IPS-11a (cell line): ENCODE measurements around the gene FAM13A.
"Not testable (repeated sequence)": the region's sequence is repeated elsewhere in the genome, so short reads cannot be mapped to it uniquely, and the experiment has no call there.

ENCODE experiments used
- H3K4me3 ChIP-seq: one replicate; pipeline ENCODE4 v1.5.1; 2013; ENCODE audit warnings: low read depth, low read length, control low read depth

Gene FAM13A

GRCh38 chr4:88908521-88908920 is 148.5 kb downstream of the FAM13A start:
- no peak overlapping the region for H3K4me3 ChIP-seq

GRCh38 chr4:88908003-88908402 is 149.0 kb downstream of the FAM13A start:
- H3K4me3 ChIP-seq = no peak overlapping the region

DNA sequence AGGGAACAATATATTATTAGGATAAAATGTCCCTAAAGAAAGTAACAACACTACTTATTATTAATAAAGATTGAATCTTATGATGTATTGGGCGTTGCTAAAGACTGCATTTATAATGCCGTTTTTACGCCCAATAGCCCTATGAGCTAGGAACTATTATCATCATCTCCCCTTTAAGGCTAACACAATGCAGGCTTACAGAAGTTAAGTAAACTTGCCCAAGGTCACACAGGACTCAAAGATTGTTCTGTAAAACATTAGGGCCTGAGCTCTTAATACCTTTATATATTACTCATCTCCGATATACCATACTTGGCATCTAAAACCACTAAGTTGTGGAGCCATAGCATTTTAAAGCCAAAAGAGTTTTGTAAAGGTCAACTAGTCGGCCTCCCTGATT is 149.5 kb downstream of the FAM13A start:
- no peak overlapping the region for H3K4me3 ChIP-seq

- not testable (repeated sequence) for H3K4me3 ChIP-seq
Observed at GRCh38 chr4:88904240-88904639, 152.7 kb downstream of the FAM13A start.

GRCh38 chr4:88900432-88900831 is 156.6 kb downstream of the FAM13A start:
- no peak overlapping the region for H3K4me3 ChIP-seq

- H3K4me3 ChIP-seq = no peak overlapping the region
Observed at GRCh38 chr4:88897752-88898151, 159.2 kb downstream of the FAM13A start.

DNA sequence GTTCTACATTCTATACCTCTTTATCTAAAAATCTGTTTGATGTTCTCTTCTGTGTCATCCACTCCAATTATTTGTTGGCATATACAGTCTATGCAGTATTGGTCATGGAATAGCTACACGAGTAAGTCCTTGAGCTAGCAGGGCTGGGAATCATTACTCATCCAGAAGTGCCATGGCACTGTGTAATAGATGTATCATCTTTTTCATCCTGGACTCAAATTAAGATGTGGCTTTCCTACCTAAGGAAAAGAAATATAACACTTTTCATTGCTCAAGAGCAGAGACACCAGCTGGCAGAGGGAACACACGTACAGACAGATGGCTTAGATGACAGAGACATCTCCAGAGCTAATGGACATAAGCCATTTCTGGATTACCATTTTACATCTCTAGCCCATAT is 159.8 kb downstream of the FAM13A start:
- H3K4me3 ChIP-seq = no peak overlapping the region

DNA sequence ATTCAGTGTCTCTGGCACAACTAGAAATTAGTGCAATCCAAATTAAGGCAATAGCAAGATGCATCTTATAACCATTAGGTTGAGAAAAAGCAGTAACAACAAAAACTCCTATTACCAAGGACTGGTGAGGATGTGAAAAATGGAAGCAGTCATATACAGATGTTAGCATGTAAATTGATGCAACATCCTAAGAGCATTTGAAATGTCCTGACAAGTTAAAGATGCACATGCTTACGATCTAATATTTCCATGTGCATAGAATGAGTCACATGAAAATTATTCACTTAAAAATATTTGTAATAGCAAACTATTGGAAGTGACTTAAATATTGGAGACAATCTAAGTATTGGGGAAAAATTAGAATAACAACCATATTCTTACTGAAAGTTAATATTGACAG is 163.0 kb downstream of the FAM13A start:
- H3K4me3 ChIP-seq = no peak overlapping the region

DNA sequence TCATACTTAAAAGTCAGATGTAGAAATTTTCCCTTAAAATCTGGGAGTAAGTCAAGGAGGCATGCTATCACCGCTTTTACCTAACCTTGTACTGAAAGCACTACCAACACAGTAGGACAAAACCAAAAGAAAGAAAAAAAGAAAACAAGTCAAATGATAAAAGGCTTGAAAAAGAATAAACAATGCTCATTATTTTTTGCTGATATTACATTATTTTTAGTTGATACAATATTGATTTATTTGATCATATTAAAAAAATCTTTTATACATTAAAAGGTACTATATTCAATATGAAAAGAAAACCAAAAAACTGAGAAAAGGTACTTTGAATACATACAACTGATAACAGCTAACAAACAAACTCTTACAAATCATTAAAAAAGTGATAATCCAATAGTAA is 164.3 kb downstream of the FAM13A start:
- no peak overlapping the region for H3K4me3 ChIP-seq

DNA sequence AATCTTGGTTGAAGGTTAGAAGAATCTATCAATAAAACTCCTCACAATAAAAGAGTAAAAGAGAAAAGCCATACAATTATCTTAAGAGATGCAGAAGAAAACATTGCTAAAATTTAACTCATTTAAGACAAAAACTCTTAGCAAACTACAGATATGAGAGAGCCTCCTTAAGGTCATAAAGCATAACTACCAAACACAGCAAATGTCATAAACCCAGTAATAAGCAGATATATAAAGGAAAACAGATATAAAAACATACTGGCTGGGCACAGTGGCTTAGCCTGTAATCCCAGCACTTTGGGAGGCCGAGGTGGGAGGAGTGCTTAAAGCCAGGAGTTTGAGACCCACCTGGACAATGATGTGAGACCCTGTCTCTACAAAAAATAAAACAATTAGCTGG is 165.3 kb downstream of the FAM13A start:
- no peak overlapping the region for H3K4me3 ChIP-seq

GRCh38 chr4:88887409-88887808 is 169.6 kb downstream of the FAM13A start:
- H3K4me3 ChIP-seq = not testable (repeated sequence)

GRCh38 chr4:88881227-88881569 is 175.8 kb downstream of the FAM13A start:
- no peak overlapping the region for H3K4me3 ChIP-seq

DNA sequence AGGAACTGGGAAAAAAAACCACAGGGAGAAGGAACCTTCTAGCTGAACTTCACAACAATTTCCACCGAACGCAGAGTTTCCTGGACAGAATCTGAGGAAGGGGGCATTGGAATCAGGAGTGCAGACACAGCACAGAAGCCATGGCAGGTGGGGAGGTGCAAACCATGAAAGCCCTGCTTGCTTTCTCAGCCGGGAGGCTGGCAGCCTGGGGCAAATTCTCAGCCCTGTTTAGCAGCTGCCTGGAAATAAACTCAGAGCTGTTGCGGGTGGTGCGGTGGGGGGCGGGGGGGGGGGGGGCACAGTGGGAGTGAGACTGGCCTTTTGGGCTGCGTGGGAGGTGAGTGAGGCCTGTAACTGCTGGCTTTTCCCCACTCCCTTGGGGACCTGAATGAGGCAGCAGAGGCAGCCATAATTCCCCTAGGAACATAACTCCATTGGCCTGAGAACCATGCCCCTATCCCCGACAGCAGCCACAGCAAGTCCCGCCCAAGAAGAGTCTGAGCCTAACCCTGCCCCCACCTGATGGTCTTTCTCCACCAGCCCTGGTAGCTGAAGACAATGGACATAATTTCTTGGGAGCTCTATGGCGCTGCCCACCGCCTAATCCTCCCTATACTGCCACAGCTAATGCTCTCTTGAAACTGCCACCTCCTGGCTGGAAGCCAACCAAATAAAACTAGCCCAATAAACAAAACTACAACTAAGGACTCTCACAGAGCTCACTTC is 176.3 kb downstream of the FAM13A start:
- no peak overlapping the region for H3K4me3 ChIP-seq

DNA sequence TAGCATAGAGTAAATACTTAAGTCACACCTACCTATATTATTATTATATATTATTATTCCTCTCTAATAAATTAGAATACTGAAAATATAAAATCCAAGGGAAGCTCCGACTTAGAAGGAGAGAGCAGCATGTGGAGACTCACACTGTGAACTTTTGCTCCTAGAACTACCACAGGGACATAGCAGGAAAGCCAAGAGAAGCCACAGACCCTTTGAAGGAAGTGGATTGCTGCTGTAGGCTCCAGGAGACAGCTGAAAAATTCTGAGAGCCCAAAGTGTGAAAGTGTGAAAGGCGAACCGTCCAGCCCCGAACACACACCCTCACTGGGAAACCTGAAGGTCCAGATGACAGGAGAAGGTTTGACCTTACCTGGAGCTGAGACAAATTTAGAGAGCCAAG is 177.0 kb downstream of the FAM13A start:
- H3K4me3 ChIP-seq = no peak overlapping the region

DNA sequence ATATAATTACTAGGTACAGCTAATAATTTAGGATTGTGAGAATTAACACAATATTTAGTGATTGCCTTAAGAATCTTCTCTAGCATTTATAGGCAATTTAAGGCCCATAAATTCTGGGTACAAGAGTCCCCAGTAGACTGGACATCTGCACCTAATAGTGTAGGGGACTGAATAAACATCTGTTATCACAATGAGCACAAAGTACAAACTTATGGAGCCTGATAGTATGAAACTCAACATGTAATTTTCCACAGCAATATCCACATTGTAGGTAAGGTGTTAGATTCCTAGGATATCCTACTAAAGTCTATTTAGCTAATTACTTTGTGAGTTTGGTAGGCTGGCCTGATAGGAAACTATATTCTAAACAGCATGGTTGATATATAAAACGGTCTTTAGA is 178.3 kb downstream of the FAM13A start:
- no peak overlapping the region for H3K4me3 ChIP-seq

DNA sequence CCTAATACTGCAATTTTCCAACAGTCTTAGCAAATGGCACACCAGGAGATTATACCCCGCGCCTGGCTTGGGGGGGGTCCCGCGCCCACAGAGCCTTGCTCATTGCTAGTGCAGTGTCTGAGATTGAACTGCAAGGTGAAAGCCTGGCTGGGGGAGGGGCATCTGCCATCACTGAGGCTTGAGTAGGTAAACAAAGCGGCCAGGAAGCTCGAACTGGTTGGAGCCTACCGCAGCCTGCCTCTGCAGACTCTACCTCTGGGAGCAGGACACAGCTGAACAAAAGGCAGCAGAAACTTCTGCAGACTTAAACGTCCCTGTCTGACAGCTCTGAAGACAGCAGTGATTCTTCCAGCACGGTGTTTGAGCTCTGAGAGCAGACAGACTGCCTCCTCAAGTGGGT is 186.6 kb downstream of the FAM13A start:
- H3K4me3 ChIP-seq = no peak overlapping the region

- no peak overlapping the region for H3K4me3 ChIP-seq
Observed at GRCh38 chr4:88868510-88868909, 188.5 kb downstream of the FAM13A start.

- no peak overlapping the region for H3K4me3 ChIP-seq
Observed at GRCh38 chr4:88866862-88867550, 190.0 kb downstream of the FAM13A start.

DNA sequence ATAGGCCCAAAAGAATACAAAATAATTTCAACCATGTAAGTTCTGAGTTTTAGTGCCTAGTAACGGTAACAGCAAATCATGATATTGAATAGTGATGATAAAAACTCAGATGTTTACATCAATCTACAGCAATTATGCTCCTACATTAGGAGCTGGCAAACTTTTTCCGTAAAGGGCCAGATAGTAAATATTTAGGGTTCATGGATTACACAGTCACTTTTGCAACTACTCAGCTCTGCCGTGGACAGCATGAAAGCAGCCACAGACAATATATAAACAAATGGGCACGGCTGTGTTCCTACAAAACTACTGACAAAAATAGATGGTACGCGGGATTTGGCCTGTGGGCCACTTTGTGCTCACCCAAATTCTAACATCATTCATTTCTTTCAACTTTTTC is 191.5 kb downstream of the FAM13A start:
- H3K4me3 ChIP-seq = no peak overlapping the region

- H3K4me3 ChIP-seq = no peak overlapping the region
Observed at GRCh38 chr4:88865046-88865445, 191.9 kb downstream of the FAM13A start.

GRCh38 chr4:88860586-88860985 is 196.4 kb downstream of the FAM13A start:
- H3K4me3 ChIP-seq = no peak overlapping the region

GRCh38 chr4:88859191-88859812 is 197.7 kb downstream of the FAM13A start:
- no peak overlapping the region for H3K4me3 ChIP-seq
